ENCODE results near the gene TXNDC5.

DNA sequence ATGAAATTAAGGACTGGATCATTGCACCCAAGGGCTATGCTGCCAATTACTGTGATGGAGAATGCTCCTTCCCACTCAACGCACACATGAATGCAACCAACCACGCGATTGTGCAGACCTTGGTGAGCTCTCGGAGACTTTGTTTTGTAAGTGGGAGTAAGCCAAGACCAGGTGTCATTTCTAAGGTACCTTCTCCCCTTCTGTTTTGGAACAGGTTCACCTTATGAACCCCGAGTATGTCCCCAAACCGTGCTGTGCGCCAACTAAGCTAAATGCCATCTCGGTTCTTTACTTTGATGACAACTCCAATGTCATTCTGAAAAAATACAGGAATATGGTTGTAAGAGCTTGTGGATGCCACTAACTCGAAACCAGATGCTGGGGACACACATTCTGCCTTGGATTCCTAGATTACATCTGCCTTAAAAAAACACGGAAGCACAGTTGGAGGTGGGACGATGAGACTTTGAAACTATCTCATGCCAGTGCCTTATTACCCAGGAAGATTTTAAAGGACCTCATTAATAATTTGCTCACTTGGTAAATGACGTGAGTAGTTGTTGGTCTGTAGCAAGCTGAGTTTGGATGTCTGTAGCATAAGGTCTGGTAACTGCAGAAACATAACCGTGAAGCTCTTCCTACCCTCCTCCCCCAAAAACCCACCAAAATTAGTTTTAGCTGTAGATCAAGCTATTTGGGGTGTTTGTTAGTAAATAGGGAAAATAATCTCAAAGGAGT lies 30.4 kb downstream of the TXNDC5 start:
- TF ChIP-seq, protein P1, sequence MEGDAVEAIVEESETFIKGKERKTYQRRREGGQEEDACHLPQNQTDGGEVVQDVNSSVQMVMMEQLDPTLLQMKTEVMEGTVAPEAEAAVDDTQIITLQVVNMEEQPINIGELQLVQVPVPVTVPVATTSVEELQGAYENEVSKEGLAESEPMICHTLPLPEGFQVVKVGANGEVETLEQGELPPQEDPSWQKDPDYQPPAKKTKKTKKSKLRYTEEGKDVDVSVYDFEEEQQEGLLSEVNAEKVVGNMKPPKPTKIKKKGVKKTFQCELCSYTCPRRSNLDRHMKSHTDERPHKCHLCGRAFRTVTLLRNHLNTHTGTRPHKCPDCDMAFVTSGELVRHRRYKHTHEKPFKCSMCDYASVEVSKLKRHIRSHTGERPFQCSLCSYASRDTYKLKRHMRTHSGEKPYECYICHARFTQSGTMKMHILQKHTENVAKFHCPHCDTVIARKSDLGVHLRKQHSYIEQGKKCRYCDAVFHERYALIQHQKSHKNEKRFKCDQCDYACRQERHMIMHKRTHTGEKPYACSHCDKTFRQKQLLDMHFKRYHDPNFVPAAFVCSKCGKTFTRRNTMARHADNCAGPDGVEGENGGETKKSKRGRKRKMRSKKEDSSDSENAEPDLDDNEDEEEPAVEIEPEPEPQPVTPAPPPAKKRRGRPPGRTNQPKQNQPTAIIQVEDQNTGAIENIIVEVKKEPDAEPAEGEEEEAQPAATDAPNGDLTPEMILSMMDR (IDR thresholded peaks at IDR 0.05) = no peak
- TF ChIP-seq POLR2AphosphoS5 (IDR thresholded peaks at IDR 0.05; ENCODE audit: low read depth, low read length) = no peak
